Mammary epithelial cell (primary cell): ENCODE measurements around the gene RCBTB2.

Source experiments
- CTCF ChIP-seq, 2 donors: IDR thresholded peaks in 1 of 2; conservative IDR thresholded peaks in 1 of 2; 2 replicates each; pipeline ENCODE4 v1.5.1; 2011 to 2012; ENCODE audit warnings: inconsistent platforms in 2 of 2, low read length in 2 of 2, mild to moderate bottlenecking in 2 of 2, control low read depth in 1 of 2, low read depth in 1 of 2; ENCODE audit not compliant: insufficient read depth in 1 of 2; ENCODE audit errors: extremely low read depth in 1 of 2
- EZH2 ChIP-seq: IDR thresholded peaks from 2 replicates; pipeline ENCODE4 v1.6.1; 2012; ENCODE audit warnings: low read length, inconsistent platforms, borderline replicate concordance

DNA sequence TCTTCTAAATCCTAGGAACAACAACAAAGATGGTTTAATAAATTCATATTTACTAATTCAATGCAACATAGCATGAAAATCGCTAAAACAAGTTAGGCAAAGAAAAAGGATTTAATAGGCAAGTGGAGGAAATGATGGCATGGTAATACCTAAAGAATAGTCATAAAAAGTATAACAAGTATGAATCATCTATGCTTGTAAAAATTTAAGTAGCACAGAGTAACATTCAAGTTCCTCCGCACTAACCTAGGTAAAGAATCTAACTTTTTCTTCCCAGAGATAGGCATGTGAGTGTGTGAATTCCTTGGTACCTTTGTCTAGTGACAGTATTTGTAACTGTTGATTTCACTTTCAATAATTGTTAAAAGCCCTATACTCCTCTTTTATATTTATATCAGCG lies 42.6 kb downstream of the RCBTB2 start:
- TF ChIP-seq CTCF (conservative IDR thresholded peaks at IDR 0.05 in 1 of 2, IDR thresholded peaks at IDR 0.05 in 1 of 2; ENCODE audit: extremely low read depth in 1 of 2, insufficient read depth in 1 of 2, low read depth in 1 of 2, low read length in 2 of 2): no peak
- TF ChIP-seq EZH2: no peak
